ENCODE data around the gene STK24. TPM values are rescaled to one million over a fixed set of nuclear protein-coding genes. Genes with fewer than 3 reads are reported as not detected.

Gene STK24
- total RNA-seq, 6 experiments from 2014 or later = 72.2 to 89.8 (median 80.5) TPM

DNA sequence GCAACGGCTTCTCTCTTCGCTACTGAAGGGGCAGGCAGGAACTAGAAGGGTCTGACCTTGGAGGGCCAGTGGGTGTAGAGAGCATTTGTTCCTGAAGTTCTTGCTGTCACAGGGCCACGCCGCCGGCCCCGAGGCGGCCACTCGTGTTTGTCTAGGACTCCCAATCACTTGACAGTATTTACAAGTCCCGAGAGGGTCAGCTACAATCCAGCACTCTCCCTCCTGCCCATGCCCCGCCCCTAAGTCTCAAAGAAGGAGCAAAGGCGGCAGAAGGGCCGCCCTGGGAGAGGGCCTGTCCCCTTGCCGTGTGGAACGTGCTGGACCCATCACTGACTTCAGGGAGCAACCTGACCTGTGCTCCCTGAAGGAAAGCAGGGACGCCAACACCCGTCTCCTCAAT lies 118.5 kb downstream of the STK24 start:
- H3K4me1 Mint-ChIP-seq (ENCODE audit: low read depth) = peaks cover 41% of the 10 kb centered on the region
- DNase-seq = no peak
- H3K4me3 Mint-ChIP-seq = no peak overlapping the region; the same call in 1 of the 2 replicates
- 0 out of 2 replicates have a peak overlapping the region, but pooled peaks have one; percentile 7 for H3K27ac Mint-ChIP-seq
- H3K36me3 Mint-ChIP-seq (ENCODE audit: low read depth) = peaks cover 35% of the 10 kb centered on the region
- TF ChIP-seq, protein P1, sequence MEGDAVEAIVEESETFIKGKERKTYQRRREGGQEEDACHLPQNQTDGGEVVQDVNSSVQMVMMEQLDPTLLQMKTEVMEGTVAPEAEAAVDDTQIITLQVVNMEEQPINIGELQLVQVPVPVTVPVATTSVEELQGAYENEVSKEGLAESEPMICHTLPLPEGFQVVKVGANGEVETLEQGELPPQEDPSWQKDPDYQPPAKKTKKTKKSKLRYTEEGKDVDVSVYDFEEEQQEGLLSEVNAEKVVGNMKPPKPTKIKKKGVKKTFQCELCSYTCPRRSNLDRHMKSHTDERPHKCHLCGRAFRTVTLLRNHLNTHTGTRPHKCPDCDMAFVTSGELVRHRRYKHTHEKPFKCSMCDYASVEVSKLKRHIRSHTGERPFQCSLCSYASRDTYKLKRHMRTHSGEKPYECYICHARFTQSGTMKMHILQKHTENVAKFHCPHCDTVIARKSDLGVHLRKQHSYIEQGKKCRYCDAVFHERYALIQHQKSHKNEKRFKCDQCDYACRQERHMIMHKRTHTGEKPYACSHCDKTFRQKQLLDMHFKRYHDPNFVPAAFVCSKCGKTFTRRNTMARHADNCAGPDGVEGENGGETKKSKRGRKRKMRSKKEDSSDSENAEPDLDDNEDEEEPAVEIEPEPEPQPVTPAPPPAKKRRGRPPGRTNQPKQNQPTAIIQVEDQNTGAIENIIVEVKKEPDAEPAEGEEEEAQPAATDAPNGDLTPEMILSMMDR (IDR thresholded peaks at IDR 0.05) = no peak
- H3K27me3 Mint-ChIP-seq (ENCODE audit: insufficient read depth) = peaks cover 18% of the 10 kb centered on the region
- H3K9me3 Mint-ChIP-seq = no peaks in the 10 kb centered on the region

DNA sequence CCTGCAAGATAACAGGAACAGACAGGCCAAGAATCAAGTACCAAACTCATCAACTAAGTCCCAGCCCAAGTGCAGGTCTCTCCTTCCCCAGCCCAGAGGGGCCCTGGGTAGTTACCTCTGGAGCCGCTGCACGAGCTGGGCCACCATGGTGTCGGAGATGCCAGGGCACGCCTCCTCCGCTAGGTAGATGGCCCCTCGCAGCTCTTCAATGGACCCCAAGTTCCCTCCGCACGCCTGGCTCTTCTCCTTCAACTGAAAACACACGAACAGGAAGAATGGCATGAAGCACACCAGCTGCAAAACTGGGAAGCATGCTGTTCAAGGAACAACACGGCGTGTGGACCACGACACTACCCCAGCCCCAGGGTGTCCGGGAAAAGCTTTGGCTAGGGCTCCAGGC lies 119.9 kb downstream of the STK24 start:
- H3K27me3 Mint-ChIP-seq (ENCODE audit: insufficient read depth) = peaks cover 15% of the 10 kb centered on the region
- H3K4me3 Mint-ChIP-seq = no peak overlapping the region
- no peak overlapping the region; the same call in 1 of the 2 replicates for H3K27ac Mint-ChIP-seq
- peaks cover 27% of the 10 kb centered on the region for H3K36me3 Mint-ChIP-seq (ENCODE audit: low read depth)
- DNase-seq = no peak
- peaks cover 41% of the 10 kb centered on the region for H3K4me1 Mint-ChIP-seq (ENCODE audit: low read depth)
- no peaks in the 10 kb centered on the region for H3K9me3 Mint-ChIP-seq
- TF ChIP-seq, protein P1 (IDR thresholded peaks at IDR 0.05) = no peak

DNA sequence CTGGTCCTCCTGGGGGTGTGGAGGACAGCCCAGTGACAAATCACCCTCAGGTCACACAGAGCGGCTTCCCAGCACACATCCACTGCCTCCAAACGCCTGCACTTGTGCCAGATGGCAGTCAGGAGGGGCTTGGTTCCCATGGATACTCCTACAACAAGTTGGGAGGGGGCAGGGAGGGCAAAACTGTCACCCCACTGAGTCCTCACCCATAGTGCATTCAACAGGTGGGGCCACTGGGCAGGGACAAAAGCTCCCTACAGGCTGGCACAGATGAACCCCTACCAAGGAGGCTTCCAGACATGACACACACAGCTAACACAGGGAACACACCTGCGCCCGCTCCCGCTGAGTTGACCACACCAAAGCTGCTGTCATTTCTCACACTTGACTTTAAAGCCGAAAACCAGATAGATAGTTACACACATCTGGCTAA lies 120.5 kb downstream of the STK24 start:
- Mint-ChIP-seq H3K27me3 (ENCODE audit: insufficient read depth) (peaks cover 20% of the 10 kb centered on the region), H3K27ac (peak overlapping the region; percentile 94), H3K4me1 (ENCODE audit: low read depth) (peaks cover 46% of the 10 kb centered on the region), H3K36me3 (ENCODE audit: low read depth) (peaks cover 34% of the 10 kb centered on the region), H3K9me3 (no peaks in the 10 kb centered on the region), H3K4me3 (no peak overlapping the region; the same call in 1 of the 2 replicates)
- TF ChIP-seq, protein P1 (IDR thresholded peaks at IDR 0.05) = no peak
- no peak for DNase-seq

DNA sequence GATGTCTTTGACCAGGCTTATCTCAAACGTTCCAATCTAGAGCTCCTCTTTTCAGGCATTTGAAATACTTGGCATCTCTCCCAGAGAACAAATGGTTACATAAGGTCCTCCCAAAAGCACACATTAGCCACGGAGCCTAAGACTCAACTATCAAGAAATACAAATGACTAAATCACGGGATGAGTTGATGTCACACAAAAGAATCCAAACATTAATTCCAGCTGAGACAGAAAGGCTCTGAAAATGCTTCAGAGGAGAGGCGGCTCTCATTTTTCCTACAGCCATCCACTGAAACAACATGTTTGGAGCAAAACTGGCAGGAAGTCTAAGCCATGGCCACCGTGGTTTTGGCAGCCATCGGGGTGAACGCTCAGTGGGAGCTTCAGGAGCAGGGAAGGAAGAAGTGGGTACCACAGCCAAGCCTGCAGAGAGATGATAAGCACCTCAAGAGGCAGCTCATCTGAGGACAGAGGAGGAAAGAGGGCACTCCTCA lies 122.5 kb downstream of the STK24 start:
- TF ChIP-seq, protein P1 (IDR thresholded peaks at IDR 0.05) = no peak
- peaks cover 33% of the 10 kb centered on the region for H3K36me3 Mint-ChIP-seq (ENCODE audit: low read depth)
- H3K27me3 Mint-ChIP-seq (ENCODE audit: insufficient read depth) = peaks cover 20% of the 10 kb centered on the region
- H3K4me1 Mint-ChIP-seq (ENCODE audit: low read depth) = peaks cover 61% of the 10 kb centered on the region
- peak; percentile 90 for DNase-seq
- H3K27ac Mint-ChIP-seq = peak overlapping the region; percentile 94
- peak overlapping the region; percentile 67 for H3K4me3 Mint-ChIP-seq
- no peaks in the 10 kb centered on the region for H3K9me3 Mint-ChIP-seq

DNA sequence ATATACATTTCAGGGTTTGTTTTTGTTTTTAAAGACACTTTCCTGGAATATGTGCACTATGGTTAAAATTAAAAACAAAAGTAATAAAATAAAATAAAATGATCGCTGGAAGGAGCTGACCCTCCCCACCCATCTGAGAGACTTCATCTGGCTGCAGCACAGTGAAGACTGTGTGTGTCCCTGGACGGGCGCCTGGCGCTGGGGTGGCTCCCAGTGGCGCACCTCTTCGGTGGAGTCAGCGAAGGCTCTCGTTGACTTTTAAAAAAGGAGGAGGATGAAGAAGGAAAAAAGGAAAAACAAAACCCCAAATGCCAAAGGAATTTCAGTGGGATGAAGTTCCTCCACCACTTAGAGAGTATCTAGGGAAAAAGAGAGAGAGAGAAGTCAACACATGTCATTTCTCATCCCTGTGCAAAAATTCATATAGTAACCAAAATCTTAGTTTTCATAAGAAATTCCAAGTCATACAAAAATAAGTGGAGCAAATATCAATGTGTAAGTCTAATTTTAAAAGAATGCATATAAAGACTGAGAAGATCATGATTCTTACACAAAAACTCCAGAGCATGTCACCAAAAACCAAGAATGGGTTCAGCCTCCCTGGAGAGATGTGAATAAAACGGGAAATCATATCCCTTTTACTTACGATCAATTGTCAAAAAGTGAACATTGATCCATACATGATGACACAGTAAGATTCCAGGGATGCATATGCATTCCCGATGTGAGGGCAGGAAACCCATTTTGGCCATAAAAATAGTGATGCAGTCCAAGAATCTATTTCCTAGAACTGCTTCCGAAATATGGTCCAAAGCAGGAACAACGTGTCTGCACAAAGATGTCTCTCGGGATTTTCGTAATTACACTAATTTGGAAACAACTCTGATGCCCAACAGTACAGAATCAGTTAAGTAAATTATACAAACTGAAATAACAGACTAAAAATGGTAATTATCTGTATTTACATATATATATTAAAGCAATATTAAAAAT lies 123.8 kb downstream of the STK24 start:
- TF ChIP-seq, protein P1 (IDR thresholded peaks at IDR 0.05) = no peak
- peak overlapping the region; percentile 60 for H3K4me3 Mint-ChIP-seq
- H3K27ac Mint-ChIP-seq = peak overlapping the region; percentile 70
- peak; percentile 21 for DNase-seq
- peaks cover 26% of the 10 kb centered on the region for H3K27me3 Mint-ChIP-seq (ENCODE audit: insufficient read depth)
- H3K4me1 Mint-ChIP-seq (ENCODE audit: low read depth) = peaks cover 61% of the 10 kb centered on the region
- peaks cover 46% of the 10 kb centered on the region for H3K36me3 Mint-ChIP-seq (ENCODE audit: low read depth)
- no peaks in the 10 kb centered on the region for H3K9me3 Mint-ChIP-seq
